Measurements from ENCODE around the gene ACSBG1.
"Not testable (repeated sequence)": the region's sequence is repeated elsewhere in the genome, so short reads cannot be mapped to it uniquely, and the experiment has no call there.

Gene ACSBG1

DNA sequence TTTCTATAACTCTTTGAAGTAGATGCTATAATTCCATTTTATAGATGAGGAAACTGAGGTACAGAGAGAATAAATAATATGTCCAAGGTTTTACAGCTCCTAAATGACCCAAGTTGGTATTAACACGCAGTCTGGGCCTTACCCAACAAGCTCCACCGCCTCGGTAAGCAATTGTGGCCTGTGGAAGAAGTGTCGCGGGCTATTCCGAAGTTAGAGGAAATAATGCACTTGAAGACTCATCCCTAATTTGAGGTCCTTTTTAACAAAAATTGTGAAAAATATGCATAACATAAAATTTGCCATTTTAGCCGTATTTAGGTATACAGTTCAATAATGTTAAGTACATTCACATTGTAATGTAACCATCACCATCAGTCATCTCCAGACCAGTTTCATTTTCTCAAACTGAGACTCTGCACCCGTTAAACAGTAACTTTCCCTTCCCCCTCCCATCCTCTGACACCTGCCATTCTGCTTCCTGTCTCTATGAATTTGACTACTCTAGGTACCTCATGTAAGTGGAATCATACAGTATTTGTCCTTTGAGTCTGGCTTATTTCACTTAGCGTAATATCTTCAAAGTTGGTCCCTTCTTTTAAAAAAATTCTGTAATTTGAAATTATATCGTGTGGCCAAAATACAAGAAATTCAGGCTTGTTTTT lies 67.0 kb downstream of the ACSBG1 start:
- no peak for DNase-seq (ENCODE audit: low spot score)

DNA sequence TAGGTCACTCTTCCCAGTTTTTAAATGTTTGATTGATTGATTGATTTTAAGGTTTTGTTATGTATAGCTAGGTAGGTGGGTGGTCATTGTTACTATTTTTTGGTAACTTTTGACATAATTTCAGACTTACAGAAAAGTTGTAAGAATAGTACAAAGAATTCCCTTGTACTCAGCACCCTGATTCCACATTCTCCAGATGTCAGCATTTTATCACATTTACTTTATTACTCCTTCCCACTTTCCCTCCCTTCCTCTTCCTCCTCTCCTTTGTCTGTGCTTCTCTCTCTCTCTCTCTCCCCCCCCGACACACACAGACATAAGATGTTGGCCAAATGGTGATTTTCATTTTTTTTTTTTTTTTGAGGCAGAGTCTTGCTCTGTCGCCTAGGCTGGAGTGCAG lies 70.4 kb downstream of the ACSBG1 start:
- no peak for DNase-seq (ENCODE audit: low spot score)

DNA sequence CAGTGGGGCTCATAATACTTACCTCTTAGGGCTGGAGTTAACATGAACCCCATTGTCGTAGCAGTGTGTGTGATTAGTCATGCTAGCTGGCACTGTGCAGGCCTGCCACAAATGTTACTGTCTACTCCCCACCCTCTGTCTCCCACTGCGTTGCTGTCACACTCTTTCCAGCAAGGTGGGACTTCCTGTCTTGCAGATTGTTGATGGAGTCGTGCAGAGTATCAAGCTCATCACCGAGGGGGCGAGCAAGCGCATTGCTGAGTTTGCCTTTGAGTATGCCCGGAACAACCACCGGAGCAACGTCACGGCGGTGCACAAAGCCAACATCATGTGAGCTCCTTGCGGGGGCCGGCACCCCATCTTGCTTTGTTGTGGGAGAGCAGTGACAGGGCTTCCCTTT lies 72.3 kb downstream of the ACSBG1 start:
- no peak for DNase-seq (ENCODE audit: low spot score)

DNA sequence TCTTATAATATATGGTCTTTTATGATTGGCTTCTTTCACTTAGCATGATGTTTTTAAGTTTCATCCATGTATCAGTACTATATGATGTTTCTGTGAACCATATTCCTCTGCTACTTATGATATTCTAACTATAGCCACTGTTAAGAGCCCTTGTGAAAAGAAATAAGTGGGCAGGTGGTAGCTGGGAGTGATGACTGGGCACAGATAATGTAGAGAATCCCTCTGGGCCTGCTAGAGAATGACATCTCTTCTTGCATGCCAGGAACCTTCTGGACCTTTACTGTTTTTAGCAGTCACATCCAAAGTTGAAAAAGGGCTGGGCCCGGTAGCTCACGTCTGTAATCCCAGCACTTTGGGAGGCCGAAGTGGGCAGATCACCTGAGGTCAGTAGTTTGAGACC lies 75.0 kb downstream of the ACSBG1 start:
- no peak for DNase-seq (ENCODE audit: low spot score)

DNA sequence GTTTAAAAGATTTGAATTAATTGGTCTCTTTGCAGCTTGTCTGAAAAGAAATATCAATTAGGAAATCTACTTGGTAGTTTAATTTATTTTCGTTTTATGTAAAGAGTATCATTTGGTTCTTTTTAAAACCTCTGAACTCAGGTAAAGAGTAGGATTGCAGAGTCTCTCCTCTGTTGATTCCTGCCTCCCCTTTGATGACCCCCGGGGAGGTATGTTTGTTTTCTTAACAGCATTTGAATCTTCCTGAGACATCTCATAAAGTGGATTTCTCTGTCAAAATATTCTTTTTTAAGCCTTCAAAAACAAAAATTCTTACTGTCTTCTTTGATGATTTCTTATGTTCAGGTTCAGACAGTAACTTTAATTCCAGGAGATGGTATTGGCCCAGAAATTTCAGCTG lies 77.2 kb downstream of the ACSBG1 start:
- DNase-seq (ENCODE audit: low spot score) = no peak

DNA sequence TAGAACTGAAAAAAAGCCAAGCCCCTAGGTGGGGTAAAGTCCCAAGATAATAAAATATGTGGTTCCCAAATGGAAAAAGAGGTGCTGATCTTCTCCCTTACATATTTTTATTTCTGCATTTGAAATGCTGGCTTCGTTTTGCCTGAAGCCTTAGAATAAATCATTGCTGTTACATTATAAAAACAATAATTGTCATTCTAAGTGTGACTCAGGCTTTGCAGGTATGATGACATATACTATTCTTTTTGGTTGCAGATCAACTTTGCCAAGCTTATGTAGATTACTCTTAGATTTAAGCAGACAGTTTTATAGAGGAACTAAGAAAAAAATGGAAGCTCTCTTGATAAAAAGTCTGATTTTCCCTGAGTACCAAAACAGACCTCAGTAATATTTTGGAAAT lies 77.7 kb downstream of the ACSBG1 start:
- no peak for DNase-seq (ENCODE audit: low spot score)

DNA sequence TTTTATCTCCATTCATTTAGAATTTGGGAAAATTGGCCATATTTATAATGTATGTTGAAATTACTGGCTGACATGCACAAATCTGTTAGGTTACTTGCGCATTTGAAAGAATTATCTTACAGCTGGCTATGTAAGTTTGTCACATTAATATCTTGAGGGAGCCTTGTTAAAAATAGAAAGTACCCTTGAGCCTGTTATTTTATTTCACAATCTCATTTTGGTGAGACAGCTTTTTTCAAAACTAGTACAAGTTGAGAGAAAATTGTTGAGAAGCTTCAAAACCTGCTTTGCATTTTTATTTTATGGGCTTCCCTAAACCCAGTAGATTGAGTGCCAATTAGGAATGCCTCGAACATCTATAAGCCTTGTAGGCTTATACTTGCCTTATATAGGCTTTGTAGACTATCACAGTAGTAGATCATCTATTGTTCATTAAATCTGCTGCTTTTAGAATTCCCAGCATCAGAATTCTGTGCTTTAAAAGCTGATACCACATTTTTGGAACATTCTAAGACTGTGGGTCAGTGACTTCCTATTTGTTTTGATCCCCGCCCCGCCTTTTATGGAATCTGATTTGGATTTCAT lies 78.9 kb downstream of the ACSBG1 start:
- no peak for DNase-seq (ENCODE audit: low spot score)

DNA sequence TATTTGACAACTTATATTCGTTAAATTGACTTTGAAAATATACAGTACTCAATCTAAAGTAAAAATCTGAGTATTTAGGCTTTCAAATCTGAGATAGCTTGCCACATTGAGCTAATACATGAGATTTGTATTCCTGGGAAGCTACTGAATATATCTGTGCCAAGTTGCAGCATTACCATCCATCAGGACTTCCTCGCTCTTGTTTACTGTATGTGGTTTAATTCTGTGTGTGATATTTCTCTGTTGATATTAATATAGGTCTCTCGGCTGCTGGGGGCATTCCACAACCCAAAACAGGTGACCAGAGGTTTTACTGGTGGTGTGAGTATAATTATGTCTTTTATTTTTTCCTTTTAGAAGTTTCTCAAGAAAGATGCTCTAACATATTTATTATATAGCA lies 79.4 kb downstream of the ACSBG1 start:
- DNase-seq (ENCODE audit: low spot score) = no peak

DNA sequence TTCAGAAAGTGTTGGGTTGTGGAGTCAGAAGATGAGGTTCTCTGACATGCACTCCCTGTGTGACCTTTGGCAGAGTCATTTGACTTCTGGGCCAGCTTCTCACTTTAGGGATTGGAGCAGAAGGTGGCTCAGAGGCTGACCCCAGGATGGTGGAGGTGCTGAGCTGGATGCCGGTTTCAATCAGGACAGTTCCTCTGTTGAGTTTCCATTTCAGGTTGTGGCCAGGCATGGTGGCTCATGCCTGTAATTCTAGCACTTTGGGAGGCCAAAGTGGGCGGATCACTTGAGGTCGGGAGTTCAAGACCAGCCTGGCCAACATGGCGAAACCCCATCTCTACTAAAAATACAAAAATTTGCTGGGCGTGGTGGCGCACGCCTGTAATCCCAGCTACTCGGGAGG lies 83.3 kb downstream of the ACSBG1 start:
- not testable (repeated sequence) for DNase-seq (ENCODE audit: low spot score)

DNA sequence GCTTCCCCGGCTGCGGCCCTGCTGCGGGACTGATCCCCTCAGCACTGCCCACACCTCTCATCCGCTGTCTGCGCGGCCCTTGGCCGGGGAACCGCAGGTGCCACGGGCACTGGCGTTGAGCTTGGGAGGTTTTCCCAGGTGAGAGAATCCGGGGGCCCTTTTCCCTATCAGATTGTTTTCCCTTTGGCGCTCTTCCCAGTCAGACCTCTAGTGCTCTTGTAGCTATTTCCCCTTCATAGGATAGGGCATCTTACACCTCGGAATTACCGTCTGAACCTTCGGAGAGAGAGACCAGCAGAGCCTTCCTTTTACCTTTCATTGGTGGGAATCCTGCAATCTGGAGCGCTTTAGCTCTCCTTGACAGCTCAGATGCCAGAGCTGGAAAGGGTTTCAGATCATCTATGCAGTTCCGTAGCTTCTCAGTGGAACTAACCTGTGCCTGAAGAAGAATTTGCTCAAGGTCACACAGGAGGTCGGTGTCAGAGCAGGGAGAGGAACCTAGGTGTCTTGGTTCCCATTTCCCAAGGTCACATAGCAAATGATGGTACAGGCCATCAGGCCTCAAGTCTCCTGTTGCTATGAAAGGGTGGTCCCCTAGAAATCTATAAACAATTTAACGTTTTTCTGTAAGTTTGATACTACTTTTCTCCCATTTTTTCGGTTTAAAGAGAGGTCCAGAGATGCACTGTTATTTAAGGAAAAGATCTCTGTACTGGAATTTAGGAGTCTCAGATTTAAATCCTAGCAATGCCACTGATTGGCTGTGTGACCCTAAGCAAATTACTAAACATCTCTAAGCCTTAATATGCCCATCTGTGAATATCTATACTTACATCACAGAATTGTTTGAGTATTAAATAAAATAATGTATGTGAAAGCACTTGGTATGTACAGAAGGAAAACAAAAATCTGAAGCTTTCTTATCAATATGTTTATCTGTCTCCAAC lies 84.3 kb downstream of the ACSBG1 start:
- peak; percentile 61 for DNase-seq (ENCODE audit: low spot score)

DNA sequence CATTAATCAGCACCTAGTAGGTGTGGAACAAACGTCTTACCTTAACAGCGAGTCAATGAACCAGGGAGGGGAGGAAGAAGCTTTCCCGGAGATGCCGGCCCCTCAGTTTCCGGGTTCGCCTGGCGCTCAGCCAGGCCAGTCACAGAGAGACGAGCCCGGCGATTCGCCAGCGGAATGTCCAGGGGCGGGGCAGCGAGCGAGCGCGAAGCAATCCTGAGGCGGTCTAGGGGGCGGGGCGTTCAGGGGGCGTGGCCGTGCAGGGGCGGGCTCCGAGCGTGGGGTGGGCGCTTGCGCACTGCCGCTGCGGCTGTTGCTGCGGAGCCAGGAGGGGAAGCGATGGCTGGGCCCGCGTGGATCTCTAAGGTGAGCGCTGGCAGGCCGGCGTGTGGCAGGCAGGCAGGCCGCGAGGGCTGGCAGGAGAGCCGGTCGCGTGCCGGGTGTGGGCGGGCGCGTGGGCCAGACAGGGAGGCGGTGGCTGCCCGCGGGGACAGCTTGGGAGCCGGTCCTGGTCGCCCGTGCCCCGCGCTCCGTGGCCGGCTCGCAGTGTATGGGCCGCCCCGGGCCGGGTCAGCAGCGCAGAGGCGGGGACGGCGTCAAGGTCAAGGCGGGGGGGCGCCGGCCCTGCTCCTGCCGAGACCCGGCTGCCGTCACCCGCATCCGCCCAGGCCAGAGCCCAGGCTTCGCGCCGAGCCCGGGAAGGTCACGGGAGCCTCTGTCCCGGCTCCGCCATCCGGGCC lies 85.1 kb downstream of the ACSBG1 start, which contains the start of gene IDH3A:
TSS of gene IDH3A (plus strand) at position 295 of the 737 bp plus-strand sequence. CDS start at position 337, 42 bp downstream.
- DNase-seq (ENCODE audit: low spot score) = peak; percentile 97

DNA sequence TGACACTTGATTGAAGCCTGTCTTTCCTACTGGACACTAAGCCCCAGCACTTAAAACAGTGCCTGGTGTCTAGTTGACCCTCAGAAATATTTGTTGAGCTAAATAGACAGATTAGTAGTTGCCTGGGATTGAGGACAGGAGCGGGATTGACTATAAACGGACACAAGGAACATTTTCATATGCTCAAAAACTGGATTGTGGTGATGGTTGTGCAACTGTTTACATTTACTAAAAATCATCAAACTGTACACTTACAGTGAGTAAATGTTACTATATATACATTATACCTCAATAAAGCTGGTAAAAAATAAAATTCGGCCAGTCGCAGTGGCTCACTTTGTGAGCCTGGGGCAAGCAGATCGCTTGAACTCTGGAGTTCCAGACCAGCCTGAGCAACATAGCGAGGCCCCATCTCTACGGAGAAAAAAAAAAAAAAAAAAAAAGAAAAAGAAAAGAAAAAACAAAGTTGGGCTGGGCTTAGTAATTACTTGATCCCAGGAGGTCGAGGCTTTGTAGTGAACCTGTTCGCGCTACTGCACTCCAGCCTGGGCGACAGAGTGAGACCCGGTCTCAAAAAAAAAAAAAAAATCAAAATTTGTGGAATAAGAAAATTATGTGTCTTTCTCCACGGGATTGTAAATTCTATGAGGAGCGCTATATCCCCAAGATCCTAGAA lies 85.8 kb downstream of the ACSBG1 start:
- no peak for DNase-seq (ENCODE audit: low spot score)

DNA sequence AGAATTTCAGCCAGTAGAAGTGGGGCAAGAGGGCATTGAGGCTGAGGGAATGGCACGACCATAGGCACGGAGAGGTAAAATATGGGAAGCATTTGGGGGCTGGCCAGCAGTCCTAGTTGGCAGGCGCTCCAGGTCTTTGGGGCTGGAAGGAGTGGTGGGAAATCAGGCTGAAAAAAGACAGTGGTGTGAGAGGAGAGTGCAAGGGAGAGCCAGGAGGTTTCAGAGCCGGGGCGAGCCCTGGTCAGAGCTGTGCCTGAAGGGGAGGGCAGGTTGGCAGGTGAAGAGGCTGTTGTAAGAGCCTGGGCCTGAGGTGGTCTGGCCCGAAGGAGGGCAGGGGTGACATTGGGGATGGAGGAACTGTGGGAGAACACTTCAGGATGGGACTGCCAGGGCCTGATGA lies 86.8 kb downstream of the ACSBG1 start:
- no peak for DNase-seq (ENCODE audit: low spot score)

DNA sequence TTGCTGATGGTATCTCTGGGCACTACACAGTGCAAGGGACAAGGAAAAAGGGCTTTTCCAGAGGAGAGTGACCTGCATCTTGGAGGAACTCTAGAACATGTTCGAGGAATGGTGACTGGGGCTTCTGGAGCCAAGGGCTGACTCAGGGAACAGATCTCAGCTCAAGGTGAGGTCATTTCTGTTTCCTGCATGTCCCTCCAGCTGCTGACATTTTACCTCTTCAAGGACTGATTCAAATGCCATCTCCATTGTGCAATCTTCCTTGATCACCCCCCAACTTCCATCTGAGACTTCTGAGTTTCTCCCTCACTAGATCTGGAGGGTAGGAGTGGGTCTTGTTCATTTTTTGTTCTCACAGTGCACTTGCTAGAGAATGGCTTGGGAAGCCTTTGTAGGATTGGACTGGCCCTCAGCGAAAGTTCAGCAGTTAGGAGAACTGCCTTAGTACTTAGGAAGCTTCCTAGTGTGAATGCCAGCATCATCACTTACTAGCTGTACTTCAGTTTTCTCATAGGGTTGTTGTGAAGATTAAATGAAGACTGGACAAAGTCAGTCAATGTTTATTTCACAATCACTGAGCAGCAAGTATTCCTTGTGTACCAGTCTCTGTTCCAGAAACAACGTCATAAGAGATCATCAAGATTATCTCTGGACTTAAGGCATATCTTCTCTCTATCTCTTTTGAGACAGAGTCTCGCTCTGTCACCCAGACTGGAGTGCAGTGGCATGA lies 87.8 kb downstream of the ACSBG1 start:
- DNase-seq (ENCODE audit: low spot score) = no peak

DNA sequence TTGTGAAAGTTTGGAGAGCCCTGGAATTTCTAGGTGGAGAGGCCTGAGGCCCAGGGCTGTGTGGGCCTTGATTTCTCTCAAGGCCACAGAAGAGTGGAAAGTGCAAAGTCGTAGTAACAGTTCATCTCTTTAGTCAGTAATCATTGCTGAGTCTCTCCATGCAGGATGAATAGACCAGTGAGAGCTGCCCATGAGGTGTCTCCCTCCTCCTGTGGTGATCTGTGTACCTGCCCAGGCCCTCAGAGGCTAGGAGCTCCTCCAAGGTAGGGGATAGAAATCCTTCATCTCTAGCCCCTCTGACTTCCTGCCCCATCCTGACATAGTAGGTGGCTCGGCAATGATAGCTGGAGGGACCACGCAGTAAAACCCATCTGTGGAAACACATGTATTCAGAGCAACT lies 92.0 kb downstream of the ACSBG1 start:
- no peak for DNase-seq (ENCODE audit: low spot score)

DNA sequence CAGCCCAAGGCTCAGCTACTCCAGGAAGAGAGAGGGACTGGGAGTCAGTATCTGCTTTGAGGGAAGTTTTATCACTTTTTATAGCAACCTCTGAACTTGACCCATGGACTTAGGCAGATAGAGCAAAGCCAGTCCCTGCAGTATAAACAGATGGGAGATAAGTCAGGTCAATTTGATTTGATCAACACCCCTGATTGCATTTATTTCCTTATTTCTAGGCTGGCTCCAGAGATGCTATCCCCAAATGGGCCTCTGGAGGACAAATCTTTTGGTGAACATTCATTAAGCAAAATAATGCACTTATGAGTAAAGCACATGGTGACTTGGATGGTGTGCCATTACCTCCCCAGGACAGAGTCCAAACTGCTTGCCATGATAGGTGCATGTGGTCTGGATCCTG lies 94.1 kb downstream of the ACSBG1 start:
- DNase-seq (ENCODE audit: low spot score) = no peak

DNA sequence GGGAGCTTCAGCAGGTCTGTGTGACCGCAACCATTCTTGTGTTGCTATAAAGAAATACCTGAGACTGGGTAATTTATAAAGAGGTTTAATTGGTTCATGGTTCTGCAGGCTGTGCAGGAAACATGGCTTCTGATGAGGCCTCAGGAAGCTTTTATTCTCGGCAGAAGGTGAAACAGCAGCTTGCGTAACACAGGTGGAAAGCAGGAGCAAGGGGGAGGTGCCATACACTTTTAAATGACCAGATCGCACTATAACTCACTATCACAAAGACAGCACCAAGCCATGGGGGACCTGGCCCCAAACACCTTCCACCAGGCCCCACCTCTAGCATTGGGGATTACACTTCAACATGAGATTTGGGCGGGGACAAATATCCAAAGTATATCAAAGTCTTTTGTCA lies 94.8 kb downstream of the ACSBG1 start:
- DNase-seq (ENCODE audit: low spot score) = no peak

DNA sequence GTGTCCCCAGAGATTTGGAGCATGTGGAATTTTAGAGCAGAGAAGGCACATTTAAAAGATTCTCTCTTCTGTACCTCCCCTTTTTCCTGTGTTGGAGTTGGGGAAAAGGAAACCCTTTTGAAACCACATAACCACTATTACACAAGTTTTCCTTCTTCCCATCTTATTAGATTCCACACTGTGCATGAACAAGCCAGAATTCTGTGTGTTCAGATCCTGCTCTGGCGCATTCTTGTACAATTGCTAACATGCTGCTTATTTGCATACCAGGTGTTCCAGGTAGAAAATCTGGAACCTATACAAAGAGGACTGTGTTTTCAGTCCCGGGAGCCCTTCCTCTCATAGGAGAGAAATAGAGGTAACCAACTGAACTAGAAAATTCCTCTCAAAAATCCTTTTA lies 100.6 kb downstream of the ACSBG1 start:
- DNase-seq (ENCODE audit: low spot score) = no peak

DNA sequence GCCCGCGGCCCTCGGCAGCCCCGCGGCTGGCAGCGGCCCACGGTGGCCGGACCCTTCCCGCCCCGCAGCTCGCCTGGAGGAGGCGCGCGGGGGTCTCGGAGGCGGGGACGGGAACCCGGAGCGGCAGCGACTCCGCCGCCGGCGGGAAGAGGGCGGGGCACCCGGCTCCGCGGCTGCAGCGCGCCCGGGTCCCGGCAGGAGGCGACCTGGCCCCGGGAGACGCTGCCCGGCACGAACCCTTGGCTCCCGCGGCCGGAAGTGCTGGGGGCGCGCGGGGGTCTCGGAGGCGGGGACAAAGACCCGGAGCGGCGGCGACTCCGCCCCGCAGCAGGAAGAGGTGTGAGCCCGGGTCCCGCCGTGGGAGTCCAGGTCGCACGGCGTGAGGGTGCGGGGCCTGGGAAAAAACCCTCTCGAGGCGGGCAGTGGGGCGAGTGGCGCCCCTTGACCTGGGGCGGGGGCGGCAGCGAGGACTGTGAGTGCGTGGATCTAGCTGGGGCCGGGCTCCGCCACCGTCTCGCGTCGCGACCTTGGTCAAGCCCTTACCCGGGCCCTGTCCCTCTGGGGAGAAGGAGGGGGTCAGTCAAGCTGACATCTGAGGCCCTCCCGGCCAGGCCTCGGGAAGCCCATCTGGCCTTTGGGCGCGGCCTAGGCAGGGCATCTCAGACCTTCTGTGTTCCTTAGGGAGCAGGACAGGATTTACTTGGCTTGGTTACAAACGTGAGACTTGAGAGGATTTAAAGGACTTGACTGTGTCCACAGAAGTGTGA lies 102.9 kb downstream of the ACSBG1 start, which contains the start of gene CIB2:
TSS of gene CIB2 (minus strand) at position 151 of the 767 bp plus-strand sequence. CDS start 230 bp downstream, outside the sequence.
- DNase-seq (ENCODE audit: low spot score) = peak; percentile 47

Measured in cerebellar cortex (tissue), 1 donor.